SU-DHL-6 (cell line): ENCODE results near the gene TMEM242.

Experiments
- H2AFZ ChIP-seq: fragments of 200-600 bp; sonication (generic); 2 replicates; pipeline ENCODE4 v1.6.1; 2014; ENCODE audit warnings: low read depth, mild to moderate bottlenecking, moderate library complexity, mixed read lengths, antibody characterized with exemption, low read length; ENCODE audit not compliant: severe bottlenecking
- H3F3A ChIP-seq: fragments of 200-600 bp; shearing (Covaris generic); 2 replicates; pipeline ENCODE4 v1.6.0; 2016; ENCODE audit warnings: antibody characterized with exemption, mild to moderate bottlenecking; ENCODE audit not compliant: insufficient read depth
- H3K27ac ChIP-seq: fragments of 200-600 bp; sonication (generic); 2 replicates; pipeline ENCODE4 v1.5.1; 2016; ENCODE audit warnings: low read depth, mild to moderate bottlenecking, low read length, moderate library complexity, mixed read lengths
- H3K27me3 ChIP-seq: fragments of 200-600 bp; sonication (generic), shearing (Covaris generic); 2 replicates; pipeline ENCODE4 v1.6.0; 2014; ENCODE audit warnings: mild to moderate bottlenecking, low read length
- H3K36me3 ChIP-seq: fragments of 200-600 bp; sonication (generic); 2 replicates; pipeline ENCODE4 v1.6.1; 2014; ENCODE audit warnings: mild to moderate bottlenecking, low read length, mixed read lengths
- H3K4me2 ChIP-seq: fragments of 300-600, 200-600 bp; shearing (Covaris generic), sonication (generic); 2 replicates; pipeline ENCODE4 v1.6.0; 2014; ENCODE audit warnings: low read length, low read depth, mild to moderate bottlenecking; ENCODE audit not compliant: poor library complexity, severe bottlenecking
- H3K4me3 ChIP-seq: fragments of 200-600 bp; sonication (generic); 2 replicates; pipeline ENCODE4 v1.5.1; 2014; ENCODE audit warnings: antibody characterized with exemption, low read length, mild to moderate bottlenecking, mixed read lengths; ENCODE audit not compliant: insufficient read depth, poor library complexity, severe bottlenecking
- H3K79me2 ChIP-seq: fragments of 200-600 bp; sonication (generic); 2 replicates; pipeline ENCODE4 v1.6.1; 2014; ENCODE audit warnings: mild to moderate bottlenecking, low read length, moderate library complexity; ENCODE audit not compliant: insufficient read depth
- H3K9ac ChIP-seq: fragments of 200-600 bp; sonication (generic); 2 replicates; pipeline ENCODE4 v1.7.0; 2014; ENCODE audit warnings: mild to moderate bottlenecking, low read length
- H3K9me2 ChIP-seq: fragments of 200-600 bp; sonication (generic); replicated peaks from 2 replicates; pipeline ENCODE4 v1.6.1; 2014; ENCODE audit warnings: low read length; ENCODE audit not compliant: insufficient read depth
- H3K9me3 ChIP-seq: fragments of 200-600 bp; sonication (generic); 2 replicates; pipeline ENCODE4 v1.6.1; 2014; ENCODE audit warnings: low read length, mixed read lengths; ENCODE audit not compliant: insufficient read depth
- H4K20me1 ChIP-seq: fragments of 200-600 bp; sonication (generic); 2 replicates; pipeline ENCODE4 v1.6.1; 2014; ENCODE audit warnings: low read depth, mild to moderate bottlenecking, antibody characterized with exemption, low read length, moderate library complexity, mixed read lengths
- EZH2phosphoT487 ChIP-seq: fragments of 200-600 bp; sonication (generic), shearing (Covaris generic); conservative IDR thresholded peaks from 2 replicates; pipeline ENCODE4 v1.6.1; 2018; ENCODE audit warnings: mild to moderate bottlenecking, antibody characterized with exemption, low read length, moderate library complexity, mixed read lengths
- TF ChIP-seq, protein P1 (sequence below): fragments of 200-600 bp; sonication (generic); IDR thresholded peaks from one replicate; pipeline ENCODE4 v1.5.1; 2017; ENCODE audit warnings: antibody characterized with exemption, mild to moderate bottlenecking, low read length, moderate library complexity; ENCODE audit not compliant: insufficient read depth, poor library complexity, severe bottlenecking

The TMEM242 gene

DNA sequence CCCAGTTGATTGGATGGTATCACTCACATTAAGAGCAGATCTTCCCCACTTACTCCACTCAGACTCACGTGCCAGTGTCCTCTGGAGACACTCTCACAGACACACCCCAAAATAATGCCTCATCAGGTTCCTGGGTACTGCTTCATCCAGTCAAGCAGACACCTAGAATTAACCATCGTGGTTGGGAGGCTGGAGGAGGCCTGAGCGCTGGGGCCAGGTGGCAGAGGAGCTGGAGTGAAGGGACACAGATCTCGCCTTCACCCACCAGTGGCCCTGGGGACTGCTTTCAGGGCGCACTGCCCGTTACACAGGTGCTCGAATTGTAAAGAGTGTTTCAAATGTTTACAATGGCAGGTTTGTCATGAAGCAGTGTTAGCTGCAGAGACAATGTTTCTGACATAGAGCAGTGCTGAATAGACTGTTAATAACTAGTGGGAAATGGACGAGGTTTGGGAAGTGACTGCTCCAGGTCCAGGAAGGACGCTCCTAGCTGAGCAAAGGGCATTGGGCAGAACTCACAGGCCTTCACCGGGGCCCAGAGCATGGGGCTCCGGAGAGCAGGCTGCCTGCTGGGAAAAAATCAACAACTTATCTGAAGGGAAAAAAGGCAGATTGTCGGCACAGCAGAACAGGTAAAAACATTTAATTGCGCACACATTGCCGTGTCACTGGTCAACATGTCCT is 38.4 kb downstream of the TMEM242 start:
- no peaks in the 10 kb centered on the region for H3K27me3 ChIP-seq
- H3K27ac ChIP-seq, result no peak overlapping the region
- H4K20me1 ChIP-seq, result no peaks in the 10 kb centered on the region
- H3K4me3 ChIP-seq, result no peak overlapping the region
- no peak overlapping the region for H2AFZ ChIP-seq
- no peak overlapping the region for H3K9ac ChIP-seq
- TF ChIP-seq, protein P1, sequence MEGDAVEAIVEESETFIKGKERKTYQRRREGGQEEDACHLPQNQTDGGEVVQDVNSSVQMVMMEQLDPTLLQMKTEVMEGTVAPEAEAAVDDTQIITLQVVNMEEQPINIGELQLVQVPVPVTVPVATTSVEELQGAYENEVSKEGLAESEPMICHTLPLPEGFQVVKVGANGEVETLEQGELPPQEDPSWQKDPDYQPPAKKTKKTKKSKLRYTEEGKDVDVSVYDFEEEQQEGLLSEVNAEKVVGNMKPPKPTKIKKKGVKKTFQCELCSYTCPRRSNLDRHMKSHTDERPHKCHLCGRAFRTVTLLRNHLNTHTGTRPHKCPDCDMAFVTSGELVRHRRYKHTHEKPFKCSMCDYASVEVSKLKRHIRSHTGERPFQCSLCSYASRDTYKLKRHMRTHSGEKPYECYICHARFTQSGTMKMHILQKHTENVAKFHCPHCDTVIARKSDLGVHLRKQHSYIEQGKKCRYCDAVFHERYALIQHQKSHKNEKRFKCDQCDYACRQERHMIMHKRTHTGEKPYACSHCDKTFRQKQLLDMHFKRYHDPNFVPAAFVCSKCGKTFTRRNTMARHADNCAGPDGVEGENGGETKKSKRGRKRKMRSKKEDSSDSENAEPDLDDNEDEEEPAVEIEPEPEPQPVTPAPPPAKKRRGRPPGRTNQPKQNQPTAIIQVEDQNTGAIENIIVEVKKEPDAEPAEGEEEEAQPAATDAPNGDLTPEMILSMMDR, result no peak
- no peak for TF ChIP-seq EZH2phosphoT487
- no peaks in the 10 kb centered on the region for H3K9me2 ChIP-seq
- no peak overlapping the region for H3K4me2 ChIP-seq
- H3K36me3 ChIP-seq, result no peaks in the 10 kb centered on the region
- no peaks in the 10 kb centered on the region for H3K9me3 ChIP-seq
- H3K79me2 ChIP-seq, result no peaks in the 10 kb centered on the region
- no peaks in the 10 kb centered on the region for H3F3A ChIP-seq

DNA sequence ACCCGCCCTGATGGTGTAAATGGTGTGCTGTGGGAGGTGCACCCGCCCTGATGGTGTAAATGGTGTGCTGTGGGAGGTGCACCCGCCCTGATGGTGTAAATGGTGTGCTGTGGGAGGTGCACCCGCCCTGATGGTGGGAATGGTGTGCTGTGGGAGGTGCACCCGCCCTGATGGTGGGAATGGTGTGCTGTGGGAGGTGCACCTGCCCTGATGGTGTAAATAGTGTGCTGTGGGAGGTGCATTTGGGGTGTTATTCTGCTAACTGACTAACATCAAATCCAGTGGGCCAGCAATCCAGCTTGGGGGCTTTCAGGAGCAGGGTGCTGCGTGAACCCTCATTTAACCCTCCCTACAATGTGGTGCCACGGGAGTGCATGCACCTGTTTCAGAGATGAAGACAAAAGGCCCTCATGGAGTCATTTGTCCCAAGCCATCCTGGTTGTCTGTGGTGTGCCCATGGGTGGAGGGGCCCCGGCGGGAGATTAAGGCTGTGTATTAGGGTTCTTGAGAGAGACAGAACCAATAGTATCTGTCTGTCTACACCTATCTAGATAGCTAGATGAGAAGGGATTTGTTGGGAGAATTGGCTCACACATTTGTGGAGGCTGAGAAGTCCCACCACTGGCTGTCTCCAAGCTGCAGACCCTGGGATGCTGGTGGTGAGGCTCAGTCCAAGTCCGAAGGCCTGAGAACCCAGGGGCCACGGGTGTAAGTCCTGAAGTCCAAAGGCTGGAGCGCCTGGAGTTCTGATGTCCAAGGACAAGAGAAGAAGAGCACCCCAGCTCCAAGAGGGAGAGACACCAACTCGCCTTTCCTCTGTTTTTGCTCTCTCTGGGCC is 39.2 kb downstream of the TMEM242 start:
- Histone ChIP-seq H3K27me3 (no peaks in the 10 kb centered on the region), H3F3A (no peaks in the 10 kb centered on the region), H3K9me3 (no peaks in the 10 kb centered on the region), H3K79me2 (no peaks in the 10 kb centered on the region), H3K4me2 (no peak overlapping the region), H3K4me3 (no peak overlapping the region), H3K36me3 (no peaks in the 10 kb centered on the region), H3K9ac (no peak overlapping the region), H3K27ac (no peak overlapping the region), H3K9me2 (no peaks in the 10 kb centered on the region), H4K20me1 (no peaks in the 10 kb centered on the region), H2AFZ (no peak overlapping the region)
- no peak for TF ChIP-seq EZH2phosphoT487
- TF ChIP-seq, protein P1, result no peak

DNA sequence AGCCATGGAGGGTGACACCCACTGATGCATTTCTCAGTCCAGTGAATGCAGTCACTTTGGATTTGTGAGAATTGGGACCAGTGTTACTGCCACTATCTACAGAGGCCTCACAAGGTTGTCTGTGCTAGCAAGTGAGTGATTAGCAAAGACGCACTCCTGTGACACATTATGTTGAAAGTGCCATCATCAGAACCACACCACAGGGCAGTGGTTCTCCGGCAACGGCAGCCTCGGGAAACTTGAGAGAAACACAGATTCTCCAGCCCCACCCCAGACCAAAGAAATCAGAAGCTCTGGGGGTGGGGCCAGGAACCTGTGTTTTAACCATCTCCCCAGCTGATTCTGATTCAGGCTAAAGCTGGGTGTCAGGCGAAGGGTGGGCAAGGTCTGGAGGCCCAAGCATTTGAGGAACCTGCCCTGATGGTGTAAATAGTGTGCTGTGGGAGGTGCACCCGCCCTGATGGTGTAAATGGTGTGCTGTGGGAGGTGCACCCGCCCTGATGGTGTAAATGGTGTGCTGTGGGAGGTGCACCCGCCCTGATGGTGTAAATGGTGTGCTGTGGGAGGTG is 39.9 kb downstream of the TMEM242 start:
- Histone ChIP-seq H4K20me1 (no peaks in the 10 kb centered on the region), H3K9ac (no peak overlapping the region), H3K4me2 (no peak overlapping the region), H2AFZ (no peak overlapping the region), H3K9me3 (no peaks in the 10 kb centered on the region), H3K27me3 (no peaks in the 10 kb centered on the region), H3K36me3 (no peaks in the 10 kb centered on the region), H3K27ac (no peak overlapping the region), H3K79me2 (no peaks in the 10 kb centered on the region), H3F3A (no peaks in the 10 kb centered on the region), H3K4me3 (no peak overlapping the region), H3K9me2 (no peaks in the 10 kb centered on the region)
- TF ChIP-seq, protein P1, result no peak
- TF ChIP-seq EZH2phosphoT487, result no peak
